M059J (cell line): Measurements from ENCODE around the gene PADI3. TPM values are rescaled to one million over a fixed set of nuclear protein-coding genes. Genes with fewer than 3 reads are reported as not detected.
"Not testable (repeated sequence)": the region's sequence is repeated elsewhere in the genome, so short reads cannot be mapped to it uniquely, and the experiment has no call there.

ENCODE experiments used
- DNase-seq: peaks from one replicate; pipeline ENCODE4 v3.0.0-alpha.2; 2012; ENCODE audit warnings: low read depth
- total RNA-seq: library from RNA; depleted of rRNA; stranded (reverse); fragments of >200 nt; shearing (Covaris generic); gene quantifications from 2 replicates; pipeline ENCODE4 v1.2.3, GENCODE V29; 2014

Gene PADI3
- total RNA-seq, 1 experiment from 2014 or later: 5.3 TPM

- DNase-seq: no peak
These were observed 52.9 kb downstream of the PADI3 start for GRCh38 chr1:17301767-17302166.

GRCh38 chr1:17304151-17304825 is 55.4 kb downstream of the PADI3 start:
- peak; percentile 77 for DNase-seq

- DNase-seq: no peak
These were observed 55.9 kb downstream of the PADI3 start for GRCh38 chr1:17304826-17305175.

- no peak for DNase-seq
These were observed 56.7 kb downstream of the PADI3 start for GRCh38 chr1:17305576-17306095.

DNA sequence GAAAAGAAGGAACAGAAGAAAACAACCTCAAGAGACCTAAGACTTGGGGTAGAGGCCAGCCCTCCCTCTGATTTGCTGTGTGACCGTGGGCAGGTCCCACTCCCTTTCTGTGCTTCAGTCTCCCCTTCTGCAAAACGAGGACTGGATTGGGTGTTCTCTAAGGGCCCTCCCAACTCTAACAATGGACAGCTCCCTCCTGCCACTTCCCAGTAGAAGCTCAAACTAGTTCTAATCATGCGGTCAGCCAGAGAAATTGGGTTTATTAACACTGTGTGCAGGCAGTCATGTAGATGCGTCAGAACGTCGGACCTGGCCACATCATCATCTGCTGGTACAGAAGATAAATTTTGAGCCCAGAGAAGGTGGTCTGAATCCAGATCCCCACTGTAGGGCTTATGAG is 57.5 kb downstream of the PADI3 start:
- DNase-seq: no peak

GRCh38 chr1:17306921-17307320 is 58.0 kb downstream of the PADI3 start:
- DNase-seq: no peak

- no peak for DNase-seq
These were observed 58.4 kb downstream of the PADI3 start for GRCh38 chr1:17307329-17307728.

DNA sequence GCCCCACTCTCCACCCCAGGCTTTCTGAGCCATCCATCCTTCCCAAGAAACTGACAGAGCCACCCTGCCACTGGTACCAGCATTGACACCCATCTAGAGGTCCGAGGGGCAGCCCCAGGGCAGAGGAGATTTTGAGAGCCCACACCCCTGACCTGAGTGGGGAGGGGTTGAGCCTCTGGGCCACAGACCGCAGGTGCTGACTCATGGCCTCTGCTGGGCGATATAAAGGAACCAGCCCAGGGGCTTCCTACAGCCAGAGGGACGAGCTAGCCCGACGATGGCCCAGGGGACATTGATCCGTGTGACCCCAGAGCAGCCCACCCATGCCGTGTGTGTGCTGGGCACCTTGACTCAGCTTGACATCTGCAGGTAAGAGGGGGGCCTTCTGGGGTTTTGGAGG is 59.0 kb downstream of the PADI3 start, which contains the start of gene PADI4:
Gene PADI4, plus strand, starts transcription at position 252 of the 400 bp plus-strand sequence. Its CDS starts 26 bp downstream, at position 278.
- DNase-seq: peak; percentile 42

DNA sequence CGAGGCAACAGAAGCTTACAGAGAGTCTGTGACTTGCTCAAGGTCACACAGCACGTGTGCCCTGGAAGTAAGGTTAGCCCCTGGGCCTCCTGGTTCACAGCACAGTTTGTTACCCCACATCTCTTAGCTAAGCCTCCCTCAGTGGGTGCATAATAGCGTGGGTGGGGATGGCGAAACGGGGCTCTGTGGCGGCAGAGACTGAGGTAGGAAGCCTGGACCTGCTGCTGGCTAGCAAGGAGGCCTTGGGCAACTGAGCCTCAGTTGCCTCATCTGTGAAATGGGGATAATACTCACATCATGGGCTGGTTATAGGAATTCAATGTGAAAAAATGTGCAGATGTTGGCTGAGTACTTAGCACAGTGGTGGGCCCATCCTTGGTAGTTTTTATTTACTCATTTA is 59.7 kb downstream of the PADI3 start:
- no peak for DNase-seq

- DNase-seq: no peak
These were observed 60.6 kb downstream of the PADI3 start for GRCh38 chr1:17309426-17310067.

- no peak for DNase-seq
These were observed 61.3 kb downstream of the PADI3 start for GRCh38 chr1:17310068-17310640.

DNA sequence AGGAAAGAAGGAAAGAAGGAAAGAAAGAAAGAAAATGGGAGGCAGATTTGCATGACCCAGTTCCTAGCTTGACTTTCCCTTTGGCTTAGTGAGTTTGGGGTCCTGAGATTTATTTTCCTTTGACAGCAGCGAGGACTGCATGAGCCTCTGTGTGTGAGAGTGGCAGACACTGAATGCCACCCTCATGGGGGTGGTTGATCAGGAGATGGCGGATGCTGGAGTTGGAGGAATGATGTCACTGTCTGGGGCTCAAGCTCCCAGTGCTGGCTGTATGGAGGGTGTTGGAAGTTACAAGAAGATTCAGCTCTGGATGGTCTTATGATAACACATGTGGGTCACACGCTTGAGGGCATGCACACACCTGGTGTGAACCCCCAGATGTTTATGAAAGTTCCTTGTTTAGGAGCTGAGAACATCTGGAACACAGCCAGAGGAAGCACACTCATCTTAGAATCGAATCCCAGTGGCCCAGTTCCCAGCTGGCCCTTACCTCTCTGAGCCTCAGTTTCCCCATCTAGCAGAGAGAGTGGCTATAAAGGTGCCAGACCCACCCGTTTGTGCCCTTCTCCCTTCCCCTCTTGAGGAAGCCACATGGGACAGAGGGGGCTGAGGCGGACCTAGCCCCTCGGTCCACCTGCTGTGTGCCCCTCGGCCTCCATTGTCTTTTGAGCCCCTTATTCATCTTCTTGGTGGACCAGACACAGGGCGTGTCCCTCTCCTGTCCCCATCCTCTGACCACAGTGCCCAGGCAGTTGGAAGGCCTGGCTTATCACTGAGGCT is 64.8 kb downstream of the PADI3 start:
- DNase-seq: no peak

DNA sequence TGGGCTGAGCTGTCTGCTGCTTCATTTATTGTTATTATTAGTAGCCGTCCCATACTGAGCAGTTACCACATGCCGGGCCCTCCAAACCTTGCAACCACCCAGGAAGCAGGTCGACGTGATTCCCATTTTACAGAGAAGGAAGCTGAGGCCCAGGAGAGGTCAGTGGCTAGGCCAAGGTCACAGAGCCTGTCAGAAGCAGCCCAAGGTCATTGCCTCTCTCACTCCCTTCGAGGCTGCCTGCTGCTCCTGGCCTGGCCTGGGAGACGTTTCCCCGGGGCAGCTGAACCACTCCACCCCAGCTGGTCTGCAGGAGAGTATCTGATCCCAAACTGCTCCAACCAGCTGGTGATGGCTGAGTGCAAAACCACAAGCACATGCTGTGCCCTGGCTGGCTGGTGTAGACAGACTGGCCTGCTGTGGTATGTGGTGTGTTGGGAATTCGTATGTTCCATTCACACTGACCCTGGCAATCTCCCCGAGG is 65.6 kb downstream of the PADI3 start:
- DNase-seq: no peak

GRCh38 chr1:17315542-17316130 is 66.7 kb downstream of the PADI3 start:
- DNase-seq: no peak

DNA sequence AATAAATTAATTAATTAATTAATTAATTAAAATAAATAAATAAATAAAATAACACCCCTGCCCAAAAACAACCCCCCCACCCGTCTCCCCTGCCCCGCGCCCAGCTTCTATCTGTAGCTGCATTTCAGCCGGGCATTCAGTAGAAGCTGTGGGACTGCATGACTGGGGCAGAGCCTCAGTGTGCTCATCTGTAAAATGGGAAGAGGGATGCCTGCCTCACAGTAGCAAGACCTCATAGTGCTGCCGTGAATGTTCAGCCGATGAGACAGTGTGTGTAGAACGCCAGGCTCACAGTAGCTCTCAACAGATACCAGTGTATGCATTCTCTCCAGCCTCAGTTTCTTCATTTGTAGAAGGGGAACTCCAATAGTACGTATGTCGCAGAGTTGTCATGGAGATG is 67.8 kb downstream of the PADI3 start:
- no peak for DNase-seq

- DNase-seq: no peak
These were observed 69.4 kb downstream of the PADI3 start for GRCh38 chr1:17318262-17318661.

GRCh38 chr1:17319561-17320350 is 70.9 kb downstream of the PADI3 start:
- DNase-seq: no peak

DNA sequence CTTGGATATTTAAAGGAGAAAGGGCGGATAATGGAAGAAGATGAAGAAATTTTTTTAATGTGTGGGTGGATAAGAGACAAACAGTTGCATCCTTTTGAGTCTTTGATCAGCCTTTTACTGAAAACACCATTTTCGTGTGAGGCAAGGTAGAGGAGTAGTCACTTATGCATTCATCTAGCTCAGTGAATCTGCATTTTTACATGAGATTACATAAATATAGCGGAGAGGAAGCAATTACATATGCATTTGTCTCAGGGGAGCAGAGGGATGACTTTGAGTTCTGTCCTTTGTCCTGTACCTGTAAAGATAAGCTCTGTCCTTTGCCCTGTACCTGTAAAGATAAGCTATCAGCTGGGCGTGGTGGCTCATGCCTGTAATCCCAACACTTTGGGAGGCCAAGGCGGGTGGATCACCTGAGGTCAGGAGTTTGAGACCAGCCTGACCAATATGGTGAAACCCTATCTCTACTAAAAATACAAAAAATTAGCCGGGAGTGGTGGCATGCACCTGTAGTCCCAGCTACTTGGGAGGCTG is 73.0 kb downstream of the PADI3 start:
- DNase-seq: not testable (repeated sequence)

GRCh38 chr1:17328855-17329254 is 80.0 kb downstream of the PADI3 start:
- no peak for DNase-seq

GRCh38 chr1:17329610-17330009 is 80.7 kb downstream of the PADI3 start:
- no peak for DNase-seq

GRCh38 chr1:17330856-17331255 is 82.0 kb downstream of the PADI3 start:
- no peak for DNase-seq
